HL-60/S4 treated with phorbol 12-myristate 13-acetate at 8.2 ng/mL for 4 days and 3 days (cell line): ENCODE data around the gene LIX1.
"Not testable (repeated sequence)": the region's sequence is repeated elsewhere in the genome, so short reads cannot be mapped to it uniquely, and the experiment has no call there.

Experiments
- in situ Hi-C: fragments of 300-500 bp; cut with MboI; formaldehyde crosslinking; loops from 2 replicates; pipeline ENCODE4 v1.15.0; 2022; ENCODE audit warnings: low sequenced_read_pairs

Gene LIX1

DNA sequence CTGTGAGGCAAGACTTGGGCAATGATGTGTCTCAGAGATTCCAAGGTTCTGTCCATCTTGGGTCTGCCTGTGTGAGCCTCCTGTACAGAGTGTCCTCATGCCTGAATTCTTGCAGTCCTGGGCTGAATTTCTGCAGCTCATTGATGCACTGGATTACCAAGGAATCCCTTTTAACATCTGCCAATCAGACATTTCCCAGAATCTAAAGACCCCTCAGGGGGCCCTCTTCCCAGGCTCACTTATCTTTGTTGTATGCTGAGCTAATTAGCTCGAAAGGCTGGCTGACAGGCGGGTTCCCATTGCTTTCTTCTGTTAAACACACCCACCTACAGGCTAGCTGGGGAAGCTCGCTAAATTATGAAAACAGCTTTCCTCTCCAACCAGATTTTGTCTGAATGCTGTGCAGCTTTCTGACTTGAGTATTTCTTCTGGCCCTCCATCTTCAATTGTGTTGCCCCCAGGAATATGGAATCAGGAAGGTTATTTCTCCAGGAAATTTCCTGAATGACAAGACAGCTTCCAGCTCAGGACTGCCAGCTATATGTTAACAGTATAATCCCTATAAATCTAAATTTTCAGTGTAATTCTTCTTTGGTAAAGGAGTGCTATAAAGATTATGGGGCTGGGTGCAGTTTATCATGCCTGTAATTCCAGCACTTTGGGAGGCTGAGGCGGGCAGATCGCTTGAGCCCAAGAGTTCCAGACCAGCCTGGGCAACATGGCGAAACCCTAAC, at the start of gene LIX1:
Gene LIX1 (minus strand): TSS at position 91 of the 734 bp plus-strand sequence. CDS start 35 bp downstream, at position 56.
- in situ Hi-C loops = no loop called here

- in situ Hi-C loops = no loop called here
These were observed 49.5 kb upstream of the LIX1 start for GRCh38 chr5:97191893-97192292.

- in situ Hi-C loops = not testable (repeated sequence)
These were observed 47.1 kb upstream of the LIX1 start for GRCh38 chr5:97189523-97189922.

DNA sequence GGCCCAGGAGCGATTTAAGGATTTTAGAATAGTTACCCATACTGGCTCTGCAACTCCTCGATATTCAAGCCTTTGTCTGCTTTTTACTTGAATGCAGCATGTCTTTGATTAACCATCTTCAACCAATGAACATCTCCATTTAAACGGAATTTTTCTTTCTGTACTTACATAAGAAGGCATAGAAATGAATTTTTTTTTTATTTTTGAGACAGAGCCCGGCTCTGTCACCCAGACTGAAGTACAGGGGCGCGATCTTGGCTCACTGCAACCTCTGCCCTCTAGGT, 41.5 kb upstream of the LIX1 start:
- in situ Hi-C loops = no loop called here

GRCh38 chr5:97183100-97183929, 40.9 kb upstream of the LIX1 start, which contains the start of gene RIOK2:
Gene RIOK2 (minus strand): TSS chr5:97183247. CDS start chr5:97183191, 56 bp downstream.
- in situ Hi-C loops = no loop called here

DNA sequence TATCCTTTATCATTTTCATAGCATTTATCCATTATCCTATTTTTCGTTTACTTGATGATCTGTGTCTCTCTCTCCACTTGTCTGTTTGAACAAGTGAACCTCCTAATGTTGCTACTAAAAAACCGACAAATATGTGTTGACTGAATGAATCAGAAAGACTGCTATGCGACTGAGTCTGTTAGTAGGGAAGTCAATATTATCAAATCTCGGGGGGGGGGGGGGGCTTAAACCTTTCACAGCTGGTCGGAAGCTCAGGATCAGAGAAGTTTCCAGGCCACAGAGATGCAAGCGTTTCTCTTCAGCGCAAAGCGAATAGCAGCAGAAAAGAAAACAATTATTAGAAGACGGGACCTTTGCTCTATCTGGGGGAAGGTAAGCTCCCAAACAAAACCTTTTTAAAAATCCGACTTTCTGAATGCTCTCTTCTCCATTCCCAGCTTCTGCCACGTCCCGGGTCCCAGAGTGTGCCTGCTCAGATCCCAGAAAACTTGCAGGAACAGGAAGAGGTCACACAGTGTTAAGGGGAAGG, 40.2 kb upstream of the LIX1 start:
- in situ Hi-C loops = no loop called here

DNA sequence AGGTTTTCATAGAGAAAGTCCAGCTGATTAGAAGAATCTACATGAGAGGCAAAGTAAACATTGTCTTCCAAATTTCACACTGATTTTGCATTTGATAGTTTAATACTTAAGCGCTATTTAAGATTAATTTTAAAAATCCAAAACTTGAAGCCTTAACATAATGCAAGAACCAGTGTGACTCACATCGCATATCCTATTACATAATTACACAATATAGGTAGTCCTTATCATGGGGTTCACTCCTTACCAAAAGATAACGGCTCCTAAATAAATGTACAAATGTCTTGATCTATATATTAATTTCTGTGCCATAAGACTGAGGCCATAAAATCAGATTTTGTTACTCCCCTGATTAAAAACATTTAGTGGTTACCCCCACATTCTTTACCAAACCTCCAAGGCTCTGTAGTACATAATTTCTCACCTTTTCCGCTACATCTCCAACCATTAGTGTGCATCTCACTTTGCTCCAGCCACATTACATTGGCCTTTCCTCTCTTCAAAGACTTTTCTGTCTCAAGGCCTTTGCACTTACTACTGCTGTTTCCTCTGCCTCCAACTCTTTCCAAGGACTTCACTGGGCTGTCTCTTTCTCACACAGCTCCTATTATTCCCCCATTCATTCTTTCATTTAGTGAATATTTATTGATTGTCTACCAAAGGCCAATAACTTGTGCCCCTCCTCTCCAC, 39.6 kb upstream of the LIX1 start:
- in situ Hi-C loops = no loop called here

DNA sequence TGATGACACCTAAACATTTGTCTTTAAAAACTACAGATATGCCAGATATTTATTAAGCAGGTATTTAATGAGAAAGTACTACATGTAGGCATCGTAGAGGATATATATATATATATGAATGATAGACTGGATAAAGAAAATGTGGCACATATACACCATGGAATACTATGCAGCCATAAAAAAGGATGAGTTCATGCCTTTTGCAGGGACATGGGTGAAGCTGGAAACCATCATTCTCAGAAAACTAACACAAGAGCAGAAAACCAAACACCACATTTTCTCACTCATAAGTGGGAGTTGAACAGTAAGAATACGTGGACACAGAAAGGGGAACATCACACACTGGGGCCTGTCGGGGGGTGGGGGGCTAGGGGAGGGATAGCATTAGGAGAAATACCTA, 37.0 kb upstream of the LIX1 start:
- in situ Hi-C loops = not testable (repeated sequence)

DNA sequence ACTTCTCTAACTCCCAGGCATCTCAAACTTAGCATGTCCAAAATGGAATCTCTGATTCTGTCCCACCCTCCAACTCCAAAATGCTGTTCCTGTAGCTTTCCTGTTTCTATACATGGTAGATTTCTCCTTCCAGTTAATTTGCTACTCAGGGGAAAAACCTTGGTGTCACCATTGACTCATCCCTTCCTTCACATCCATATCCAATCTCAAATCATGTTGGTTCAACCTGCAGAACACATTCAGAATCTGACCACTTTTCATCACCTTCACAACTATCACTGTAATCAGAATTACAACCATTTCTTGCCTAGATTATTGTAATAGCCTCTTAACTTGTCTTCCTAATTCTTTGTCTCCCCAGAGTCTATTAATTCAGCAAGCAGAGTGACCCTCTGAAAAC, 29.8 kb upstream of the LIX1 start:
- in situ Hi-C loops = no loop called here

GRCh38 chr5:97171703-97172102, 29.3 kb upstream of the LIX1 start:
- in situ Hi-C loops = no loop called here

DNA sequence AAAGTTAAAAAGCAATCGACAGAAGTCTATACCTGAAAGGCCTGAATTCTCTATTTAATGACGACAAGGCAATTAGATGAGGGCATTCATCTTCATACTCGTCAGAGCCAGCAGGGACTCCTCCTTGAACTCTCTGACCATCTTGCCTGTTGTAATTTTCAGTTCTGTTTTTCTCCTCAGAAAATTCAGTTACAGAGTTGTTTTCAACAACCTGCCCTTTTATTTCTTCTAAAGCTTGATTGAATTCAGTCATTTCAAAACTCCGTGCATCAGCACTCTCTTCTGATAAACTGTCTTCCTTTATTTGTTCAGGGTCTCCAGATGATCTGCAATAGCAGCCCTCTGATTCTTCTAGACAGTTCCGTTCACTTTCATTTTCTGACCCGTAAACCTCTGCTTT, 25.0 kb upstream of the LIX1 start:
- in situ Hi-C loops = loop anchor here (10.0 kb wide), 1 partner anchor 423 kb away; no protein-coding TSS in a partner anchor

DNA sequence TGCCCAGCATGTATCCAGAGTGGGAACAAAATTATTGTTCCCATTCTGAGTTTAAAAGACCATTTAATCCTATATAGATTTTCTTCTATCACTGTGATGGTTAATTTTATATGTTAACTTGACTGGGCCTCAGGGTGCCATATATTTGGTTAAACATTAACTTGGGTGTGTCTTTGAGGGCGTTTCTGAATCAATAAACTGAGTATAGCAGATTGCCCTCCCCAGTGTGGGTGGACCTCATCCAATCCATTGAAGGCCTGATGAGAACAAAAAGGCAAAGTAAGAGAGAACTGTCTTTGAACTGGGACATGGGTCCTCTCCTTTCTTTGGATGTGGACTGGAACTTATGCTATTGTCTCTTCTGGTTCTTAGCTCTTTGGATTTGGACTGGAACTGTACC, 23.3 kb upstream of the LIX1 start:
- in situ Hi-C loops = loop anchor here (10.0 kb wide), 1 partner anchor 421 kb away; no protein-coding TSS in a partner anchor

DNA sequence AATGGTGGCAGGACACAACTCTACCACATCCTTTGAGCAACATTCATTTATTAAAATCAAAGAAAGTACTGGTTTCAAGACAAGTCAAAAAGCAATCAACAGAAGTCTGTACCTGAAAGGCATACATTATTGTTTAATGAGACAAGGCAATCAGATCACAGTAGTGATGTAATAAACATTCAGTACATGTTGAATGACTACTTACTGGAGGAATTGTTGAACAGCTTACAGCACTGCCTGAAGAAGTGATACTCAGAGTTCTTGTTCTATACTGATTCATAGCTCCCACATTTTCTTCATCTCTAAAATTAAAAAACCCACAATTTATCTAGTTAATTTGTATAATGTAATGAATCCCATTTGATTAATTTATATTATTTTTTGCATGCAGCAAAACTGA, 22.4 kb upstream of the LIX1 start:
- in situ Hi-C loops = loop anchor here (10.0 kb wide), 1 partner anchor 420 kb away; no protein-coding TSS in a partner anchor

GRCh38 chr5:97163790-97164285, 21.4 kb upstream of the LIX1 start:
- in situ Hi-C loops = loop anchor here (10.0 kb wide), 1 partner anchor 419 kb away; no protein-coding TSS in a partner anchor

GRCh38 chr5:97163360-97163764, 21.0 kb upstream of the LIX1 start:
- in situ Hi-C loops = loop anchor here (10.0 kb wide), 1 partner anchor 419 kb away; no protein-coding TSS in a partner anchor

DNA sequence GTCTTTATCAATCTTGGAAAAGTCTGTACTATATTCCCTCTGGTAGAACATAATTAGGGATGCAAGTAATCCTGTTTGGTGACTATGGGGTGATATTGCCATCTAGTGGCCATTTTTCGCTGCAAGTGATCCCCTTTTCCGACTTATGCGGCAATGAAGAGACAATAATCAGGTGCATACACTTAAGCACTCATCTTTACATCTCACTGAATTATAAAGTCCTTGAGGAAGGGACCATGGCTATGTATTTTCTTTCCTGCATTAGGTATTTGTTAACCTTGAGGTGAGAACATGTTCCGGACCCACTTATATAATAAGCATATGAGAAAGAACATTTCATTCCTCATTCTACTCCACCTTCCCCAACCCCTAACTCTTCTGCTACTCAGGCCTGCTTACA, 19.6 kb upstream of the LIX1 start:
- in situ Hi-C loops = loop anchor here (10.0 kb wide), 1 partner anchor 417 kb away; no protein-coding TSS in a partner anchor

DNA sequence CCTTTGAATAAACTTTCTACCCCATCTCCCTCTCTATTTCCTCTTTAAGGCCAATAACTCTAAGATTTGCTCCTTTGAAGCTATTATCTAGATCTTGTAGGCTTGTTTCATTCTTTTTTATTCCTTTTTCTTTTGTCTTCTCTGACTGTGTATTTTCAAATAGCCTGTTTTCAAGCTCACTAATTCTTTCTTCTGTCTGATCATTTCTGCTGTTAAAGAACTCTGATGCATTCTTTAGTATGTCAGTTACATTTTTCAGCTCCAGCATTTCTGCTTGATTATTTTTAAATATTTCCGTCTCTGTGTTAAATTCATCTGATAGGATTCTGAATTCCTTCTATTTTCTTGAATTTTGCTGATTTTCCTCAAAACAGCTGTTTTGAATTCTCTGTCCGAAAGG, 15.3 kb upstream of the LIX1 start:
- in situ Hi-C loops = no loop called here

DNA sequence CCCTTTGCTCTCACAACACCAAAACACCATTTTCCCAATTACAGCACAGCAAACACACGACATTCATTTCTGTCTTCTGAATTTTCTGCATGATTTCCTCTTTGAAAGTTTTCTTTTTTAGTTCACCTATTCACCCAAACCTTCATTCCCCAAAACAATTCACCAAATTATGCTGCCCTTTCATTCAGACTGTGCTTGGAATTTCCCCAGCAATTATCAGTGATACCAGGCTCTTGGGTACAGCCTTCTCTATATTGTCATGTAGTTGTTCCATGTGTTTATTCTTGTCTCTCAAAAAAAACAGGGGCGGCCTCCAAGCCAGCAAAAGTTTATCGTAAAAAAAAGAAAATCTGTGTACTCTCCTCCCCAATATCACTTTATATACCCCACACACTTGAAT, 9.0 kb upstream of the LIX1 start:
- in situ Hi-C loops = no loop called here

DNA sequence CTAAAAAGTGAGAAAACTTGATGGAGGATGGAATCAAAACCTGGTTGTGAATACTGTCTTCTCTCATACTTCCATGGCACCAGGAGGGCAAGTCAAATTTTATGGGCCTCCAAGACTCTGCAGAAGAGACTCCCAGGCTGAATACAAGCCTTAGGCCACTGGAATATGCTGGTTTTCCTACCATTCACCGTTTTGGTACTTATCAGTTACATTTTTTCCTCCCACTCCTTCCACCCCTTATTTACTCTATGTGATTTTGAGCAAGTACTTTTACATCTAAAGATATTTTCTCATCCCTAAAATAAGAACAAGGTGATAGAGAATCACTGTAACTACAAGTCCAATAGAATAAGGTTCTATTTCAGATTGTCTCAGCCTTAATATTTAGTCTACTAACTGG, 8.0 kb upstream of the LIX1 start:
- in situ Hi-C loops = no loop called here

DNA sequence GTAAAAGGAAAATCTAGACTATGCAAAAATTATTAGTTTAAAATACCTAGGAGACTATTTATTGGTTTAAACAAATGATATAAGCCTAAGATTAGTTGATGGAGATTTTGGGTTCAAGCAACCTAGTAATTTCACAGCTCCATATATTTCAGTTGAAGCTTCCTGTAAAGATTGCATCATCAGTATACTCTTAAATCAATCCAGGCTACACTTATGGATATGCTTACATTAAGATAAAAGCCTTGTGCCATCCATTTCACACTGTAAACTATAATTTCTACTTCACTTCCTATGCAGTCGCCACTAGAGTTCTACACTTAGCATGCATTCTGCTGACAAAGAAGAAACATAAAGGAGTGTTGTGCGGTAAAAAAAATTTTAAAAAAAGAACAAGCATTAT, 7.3 kb upstream of the LIX1 start:
- in situ Hi-C loops = no loop called here

- in situ Hi-C loops = no loop called here
These were observed 5.9 kb upstream of the LIX1 start for GRCh38 chr5:97148288-97148687.
